ENCODE results near the gene LDLRAD3. TPM values are rescaled to one million over a fixed set of nuclear protein-coding genes. Genes with fewer than 3 reads are reported as not detected.
A peak's percentile ranks its signal among the peaks of the same experiment; 100 is the strongest.

The LDLRAD3 gene
- polyA plus RNA-seq, 3 donors = 7.3 to 14.1 (median 10.4) TPM

- no peaks in the 10 kb centered on the region for H3K36me3 ChIP-seq (replicated peaks in 1 of 2; ENCODE audit: control insufficient read depth in 1 of 2, insufficient read depth in 2 of 2, low read length in 2 of 2)
- H3K27ac Mint-ChIP-seq = no peak overlapping the region
- H3K9me3 Mint-ChIP-seq = no peaks in the 10 kb centered on the region
- no peak overlapping the region for H2AFZ ChIP-seq (ENCODE audit: insufficient read depth, low read depth, low read length, poor library complexity, severe bottlenecking)
- H3K27ac ChIP-seq (ENCODE audit: low read depth in 1 of 2, low read length in 2 of 2) = no peak overlapping the region
- H3K4me2 ChIP-seq (replicated peaks; ENCODE audit: extremely low read depth, low read length, poor library complexity, severe bottlenecking) = no peak overlapping the region
- no peaks in the 10 kb centered on the region for H3K4me1 ChIP-seq (ENCODE audit: control insufficient read depth in 1 of 2, insufficient read depth in 2 of 2, low read length in 2 of 2)
- no peak overlapping the region for H3K9ac ChIP-seq (ENCODE audit: insufficient read depth, low read length, poor library complexity, severe bottlenecking)
- no peaks in the 10 kb centered on the region for H3K27me3 ChIP-seq (ENCODE audit: control insufficient read depth in 2 of 2, insufficient read depth in 2 of 2, low read length in 2 of 2)
- peaks cover 3 to 9% of the 10 kb centered on the region in 2 donors for H3K36me3 Mint-ChIP-seq
- H3K4me1 Mint-ChIP-seq = peaks cover 7% of the 10 kb centered on the region
- H3K27me3 Mint-ChIP-seq (ENCODE audit: low read depth in 3 of 3) = peaks cover 0 to 4% (median 0%) of the 10 kb centered on the region in 3 donors
- H3K4me3 ChIP-seq (replicated peaks in 1 of 3; ENCODE audit: low read depth in 2 of 3, low read length in 3 of 3) = no peak overlapping the region
- H3K9me3 ChIP-seq (replicated peaks in 1 of 2; ENCODE audit: control insufficient read depth in 1 of 2, insufficient read depth in 1 of 2, low read length in 2 of 2) = no peaks in the 10 kb centered on the region
- H3K4me3 Mint-ChIP-seq = no peak overlapping the region
- no peak for TF ChIP-seq CTCF (IDR thresholded peaks at IDR 0.05)
- intact Hi-C loops (cut with micrococcal nuclease) = loop anchor here in 1 of 2 donors (10.0 kb wide), 1 partner anchor 221 kb away; no protein-coding TSS in a partner anchor
- no peaks in the 10 kb centered on the region for H4K20me1 ChIP-seq (ENCODE audit: insufficient read depth, low read length)
- no peak for DNase-seq
- H3K79me2 ChIP-seq (ENCODE audit: insufficient read depth, low read length) = no peaks in the 10 kb centered on the region
- 94% methylated on average over 2 of the region's 6 CpGs for WGBS (ENCODE audit: insufficient coverage)
These were observed 211.9 kb downstream of the LDLRAD3 start for GRCh38 chr11:36155770-36156160.

- intact Hi-C loops (cut with micrococcal nuclease) = loop anchor here in 1 of 2 donors (10.0 kb wide), 1 partner anchor 221 kb away; no protein-coding TSS in a partner anchor
- no peak for TF ChIP-seq CTCF (IDR thresholded peaks at IDR 0.05)
- H3K79me2 ChIP-seq (ENCODE audit: insufficient read depth, low read length) = no peaks in the 10 kb centered on the region
- no peaks in the 10 kb centered on the region for H3K27me3 ChIP-seq (ENCODE audit: control insufficient read depth in 2 of 2, insufficient read depth in 2 of 2, low read length in 2 of 2)
- no peaks in the 10 kb centered on the region for H3K4me1 ChIP-seq (ENCODE audit: control insufficient read depth in 1 of 2, insufficient read depth in 2 of 2, low read length in 2 of 2)
- no peaks in the 10 kb centered on the region for H3K9me3 ChIP-seq (replicated peaks in 1 of 2; ENCODE audit: control insufficient read depth in 1 of 2, insufficient read depth in 1 of 2, low read length in 2 of 2)
- Mint-ChIP-seq H3K36me3 (peaks cover 3 to 9% of the 10 kb centered on the region in 2 donors), H3K4me3 (no peak overlapping the region), H3K27ac (no peak overlapping the region), H3K27me3 (ENCODE audit: low read depth in 3 of 3) (peaks cover 0 to 4% (median 0%) of the 10 kb centered on the region in 3 donors), H3K4me1 (peaks cover 6% of the 10 kb centered on the region), H3K9me3 (no peaks in the 10 kb centered on the region)
- no peak overlapping the region for H2AFZ ChIP-seq (ENCODE audit: insufficient read depth, low read depth, low read length, poor library complexity, severe bottlenecking)
- H3K4me3 ChIP-seq (replicated peaks in 1 of 3; ENCODE audit: low read depth in 2 of 3, low read length in 3 of 3) = no peak overlapping the region
- H3K27ac ChIP-seq (ENCODE audit: low read depth in 1 of 2, low read length in 2 of 2) = no peak overlapping the region
- no peak overlapping the region for H3K4me2 ChIP-seq (replicated peaks; ENCODE audit: extremely low read depth, low read length, poor library complexity, severe bottlenecking)
- WGBS (ENCODE audit: insufficient coverage) = 94% methylated on average over 2 of the region's 4 CpGs
- H4K20me1 ChIP-seq (ENCODE audit: insufficient read depth, low read length) = no peaks in the 10 kb centered on the region
- no peak overlapping the region for H3K9ac ChIP-seq (ENCODE audit: insufficient read depth, low read length, poor library complexity, severe bottlenecking)
- DNase-seq = peak in 1 of 3 donors; percentile 33
- no peaks in the 10 kb centered on the region for H3K36me3 ChIP-seq (replicated peaks in 1 of 2; ENCODE audit: control insufficient read depth in 1 of 2, insufficient read depth in 2 of 2, low read length in 2 of 2)
These were observed 212.4 kb downstream of the LDLRAD3 start for GRCh38 chr11:36156161-36156816.
